Activated CD4-positive, alpha-beta T cell treated with anti-CD3 and anti-CD28 coated beads, Interleukin-2, amount 50 U/mL, for 16 hours (primary cell): ENCODE data around the gene YIF1A.
"Not testable (repeated sequence)": the region's sequence is repeated elsewhere in the genome, so short reads cannot be mapped to it uniquely, and the experiment has no call there.

Experiments used
- DNase-seq: peaks from one replicate; pipeline ENCODE4 v3.0.0-alpha.2; 2020

Gene YIF1A

DNA sequence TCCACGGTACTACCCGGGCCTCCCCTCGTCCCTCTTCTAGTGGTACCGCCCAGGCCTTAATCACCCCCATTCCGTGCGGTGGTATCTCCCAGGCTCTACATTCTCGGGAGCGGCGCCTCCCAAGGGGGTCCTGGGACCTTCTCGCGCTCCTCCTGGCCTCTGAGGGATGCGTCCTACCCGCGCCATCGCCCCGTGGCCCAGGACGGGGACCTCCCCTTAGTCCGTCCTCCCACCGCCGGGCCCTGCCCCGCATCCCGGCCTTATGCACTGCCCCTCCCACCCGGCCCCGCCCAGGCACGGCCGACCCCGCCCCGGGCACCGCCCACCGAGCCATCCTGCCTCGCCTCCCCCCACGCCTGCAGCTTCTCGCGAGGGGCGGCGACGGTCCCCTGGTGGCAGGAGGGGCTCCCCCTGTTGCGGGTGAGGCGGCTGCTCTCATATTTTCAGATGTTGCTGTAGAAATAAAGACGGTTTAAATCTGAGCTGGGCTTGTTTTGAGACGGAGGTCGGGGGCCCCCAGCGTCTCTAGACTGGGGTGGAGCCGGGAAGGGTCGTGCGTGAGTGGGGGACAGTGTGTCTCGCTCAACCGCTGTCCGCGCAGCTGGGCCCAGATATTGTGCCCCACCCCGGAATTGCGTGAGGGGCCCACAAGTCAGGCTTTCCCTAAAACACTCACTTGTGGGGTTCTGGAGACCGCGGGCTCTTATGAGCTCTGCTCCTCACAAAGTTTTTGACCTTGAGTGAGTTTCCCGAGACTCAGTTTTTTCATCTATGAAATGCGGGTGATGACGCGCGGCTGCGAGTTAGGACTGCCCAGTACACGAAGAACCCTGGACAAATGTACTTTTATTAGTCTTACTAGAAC is 21.3 kb downstream of the YIF1A start:
- peak; percentile 88 for DNase-seq

DNA sequence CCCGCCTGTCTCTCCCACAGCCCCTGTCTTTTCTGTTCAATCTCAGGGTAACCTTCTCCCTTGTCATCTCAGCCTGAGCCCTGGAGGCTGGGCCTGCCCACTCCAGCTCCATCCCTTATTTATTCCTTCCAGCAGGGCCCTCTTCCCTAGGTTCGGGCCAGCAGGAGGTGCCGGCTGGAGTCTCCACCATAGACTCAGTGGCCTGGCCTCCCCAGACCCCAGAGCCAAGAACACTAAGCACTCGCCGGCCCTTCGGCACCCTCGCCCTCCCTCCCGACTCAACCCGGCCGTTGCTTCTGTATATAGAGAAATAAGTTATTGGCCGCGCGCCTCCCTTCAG is 21.9 kb downstream of the YIF1A start:
- DNase-seq = no peak

DNA sequence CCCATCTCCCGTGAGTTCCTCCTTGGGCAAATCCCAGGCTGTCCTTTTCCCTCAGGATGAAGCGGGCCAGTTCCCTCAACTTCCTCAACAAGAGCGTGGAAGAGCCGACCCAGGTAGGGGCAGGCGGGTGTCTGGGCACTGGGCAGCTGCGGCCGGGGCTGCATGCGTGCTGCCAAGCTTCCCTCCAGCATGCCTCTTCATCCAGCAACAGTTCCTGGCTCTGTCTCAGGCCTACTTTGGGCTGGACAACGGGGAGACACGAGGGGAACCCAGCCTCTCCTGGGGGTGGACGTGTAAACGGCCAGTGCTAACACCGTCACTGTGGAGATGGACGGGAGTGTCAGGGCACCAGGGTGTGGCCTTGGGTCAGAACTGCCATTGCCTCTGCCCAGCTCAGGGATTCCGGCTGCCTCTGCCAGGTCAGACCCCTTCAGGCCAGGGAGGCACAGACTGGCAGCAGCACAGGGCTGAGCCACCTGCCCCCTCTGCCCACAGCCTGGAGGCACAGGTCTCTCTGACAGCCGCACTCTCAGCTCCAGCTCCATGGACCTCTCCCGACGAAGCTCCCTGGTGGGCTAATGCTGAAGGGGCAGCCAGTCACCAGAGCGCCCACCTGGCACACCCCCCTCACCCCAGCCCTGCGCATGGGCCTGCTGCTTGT is 22.4 kb downstream of the YIF1A start:
- no peak for DNase-seq

DNA sequence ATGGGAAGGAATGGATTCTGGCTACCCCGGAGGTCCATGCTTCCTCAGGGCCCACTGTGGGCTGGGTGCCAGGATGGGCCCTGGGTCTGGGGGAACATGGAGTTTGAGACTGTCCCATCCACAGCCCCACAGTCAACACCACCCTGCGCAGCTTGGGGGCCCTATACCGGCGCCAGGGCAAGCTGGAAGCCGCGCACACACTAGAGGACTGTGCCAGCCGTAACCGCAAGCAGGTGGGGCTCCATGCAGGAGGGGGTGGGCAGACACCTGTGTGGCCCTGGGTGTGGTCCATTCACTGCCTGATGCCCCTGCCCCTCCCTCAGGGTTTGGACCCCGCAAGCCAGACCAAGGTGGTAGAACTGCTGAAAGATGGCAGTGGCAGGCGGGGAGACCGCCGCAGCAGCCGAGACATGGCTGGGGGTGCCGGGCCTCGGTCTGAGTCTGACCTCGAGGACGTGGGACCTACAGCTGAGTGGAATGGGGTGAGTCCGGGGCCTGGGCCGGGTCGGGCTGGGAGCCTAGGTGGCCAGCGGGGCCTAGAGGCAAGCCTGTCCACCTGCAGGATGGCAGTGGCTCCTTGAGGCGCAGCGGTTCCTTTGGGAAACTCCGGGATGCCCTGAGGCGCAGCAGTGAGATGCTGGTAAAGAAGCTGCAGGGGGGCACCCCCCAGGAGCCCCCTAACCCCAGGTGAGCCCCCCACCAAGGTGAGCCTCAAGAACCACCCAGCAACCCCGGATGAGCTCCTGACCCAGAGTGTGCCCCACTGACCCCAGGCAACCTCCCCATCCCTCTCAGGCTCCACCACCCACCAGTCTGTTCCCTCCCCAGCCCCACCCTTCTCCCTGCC is 23.2 kb downstream of the YIF1A start:
- no peak for DNase-seq

DNA sequence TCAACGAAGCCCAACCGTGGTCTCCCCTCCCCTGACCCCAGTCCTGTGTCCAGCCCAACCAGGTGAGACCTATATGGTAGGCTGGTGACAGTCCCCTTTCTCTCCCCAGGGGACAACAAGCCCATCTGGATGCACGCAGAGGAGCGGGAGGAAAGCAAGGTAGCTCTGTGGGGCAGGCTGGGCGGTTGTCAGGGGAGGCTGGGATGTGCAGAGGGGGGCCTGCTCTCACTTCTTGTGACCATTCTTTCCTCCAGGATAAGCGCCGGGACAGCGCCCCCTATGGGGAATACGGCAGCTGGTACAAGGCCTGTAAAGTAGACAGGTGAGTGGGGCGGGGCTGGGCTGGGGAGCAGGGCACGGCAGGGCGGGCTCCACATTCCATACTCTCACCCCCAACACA is 24.0 kb downstream of the YIF1A start:
- peak; percentile 47 for DNase-seq

DNA sequence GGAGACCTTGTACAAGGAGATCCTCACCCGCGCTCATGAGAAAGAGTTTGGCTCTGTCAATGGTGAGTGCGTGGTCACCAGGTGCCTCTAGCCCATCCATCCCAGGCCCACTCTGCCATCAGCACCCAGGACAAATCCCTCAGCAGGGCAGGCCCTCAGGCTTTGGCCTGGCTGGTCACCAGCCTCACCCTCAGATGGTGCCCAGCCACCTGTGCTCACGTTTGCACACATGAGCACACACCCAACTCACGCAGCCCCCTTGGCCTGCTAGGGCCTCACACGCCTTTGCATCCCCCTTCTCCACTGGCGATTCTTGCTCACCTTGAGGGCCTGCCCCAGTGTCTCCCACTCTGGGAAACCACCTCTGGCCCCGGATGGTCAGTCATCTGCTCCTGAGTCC is 24.6 kb downstream of the YIF1A start:
- no peak for DNase-seq

DNA sequence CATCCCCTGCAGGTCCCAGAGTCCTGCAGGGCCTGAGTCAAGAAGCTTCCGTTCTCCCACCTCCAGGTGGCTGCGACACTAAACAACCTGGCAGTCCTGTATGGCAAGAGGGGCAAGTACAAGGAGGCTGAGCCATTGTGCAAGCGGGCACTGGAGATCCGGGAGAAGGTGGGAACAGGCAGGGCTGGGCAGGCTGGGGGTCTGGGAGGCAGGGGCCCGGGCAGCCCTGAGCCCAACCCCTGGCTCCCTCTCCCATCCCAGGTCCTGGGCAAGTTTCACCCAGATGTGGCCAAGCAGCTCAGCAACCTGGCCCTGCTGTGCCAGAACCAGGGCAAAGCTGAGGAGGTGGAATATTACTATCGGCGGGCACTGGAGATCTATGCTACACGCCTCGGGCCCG is 25.2 kb downstream of the YIF1A start:
- no peak for DNase-seq

DNA sequence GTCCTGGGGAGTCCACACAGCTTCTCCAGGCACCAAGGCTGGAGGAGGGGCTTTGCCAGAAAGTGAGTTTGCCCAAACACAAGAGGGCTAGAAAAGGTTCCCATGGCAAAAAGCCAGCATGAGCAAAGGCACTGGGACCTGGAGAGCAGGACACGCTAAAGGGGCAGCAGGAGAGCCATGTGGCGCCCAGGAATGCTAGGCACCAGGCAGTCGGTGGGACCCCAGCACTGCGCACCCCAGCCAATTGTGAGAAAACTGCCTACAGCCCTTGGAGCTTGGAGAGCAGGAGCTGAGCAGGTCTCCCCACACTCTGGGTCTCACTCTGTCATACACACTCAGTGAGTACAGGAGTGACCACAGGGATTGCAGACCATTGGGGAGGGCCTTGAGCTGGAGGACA is 25.7 kb downstream of the YIF1A start:
- DNase-seq = no peak

DNA sequence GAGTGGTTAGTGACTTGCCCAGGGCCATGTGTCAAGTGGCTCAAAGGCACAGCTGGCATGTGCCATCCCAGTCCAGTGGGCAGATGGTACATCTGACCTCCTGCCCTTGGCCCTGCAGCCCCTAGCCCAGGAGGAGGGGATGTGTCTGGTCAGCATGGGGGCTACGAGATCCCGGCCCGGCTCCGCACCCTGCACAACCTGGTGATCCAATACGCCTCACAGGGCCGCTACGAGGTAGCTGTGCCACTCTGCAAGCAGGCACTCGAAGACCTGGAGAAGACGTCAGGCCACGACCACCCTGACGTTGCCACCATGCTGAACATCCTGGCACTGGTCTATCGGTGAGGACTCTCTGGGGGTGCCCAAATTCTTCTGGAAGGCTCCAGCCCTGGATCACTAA is 26.2 kb downstream of the YIF1A start:
- no peak for DNase-seq

DNA sequence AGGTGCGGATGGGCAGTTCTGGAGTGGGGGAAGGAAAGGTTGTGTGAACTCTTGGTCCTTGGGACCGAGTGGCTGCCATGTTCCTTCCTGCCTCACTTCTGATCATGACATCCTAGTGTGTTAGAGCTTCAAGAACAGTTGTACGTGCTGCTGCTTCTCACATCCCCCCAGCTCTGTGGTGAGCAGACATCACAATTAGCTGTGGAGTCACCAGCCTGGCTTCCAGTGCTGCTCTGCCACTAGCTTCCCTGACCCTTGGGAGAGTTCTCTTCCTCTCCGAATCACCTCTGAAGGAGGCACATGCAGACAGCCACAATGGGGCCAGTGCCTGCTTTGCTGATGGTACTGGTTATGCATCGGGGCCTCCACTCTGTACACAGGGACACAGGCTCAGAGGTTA is 26.8 kb downstream of the YIF1A start:
- no peak for DNase-seq

DNA sequence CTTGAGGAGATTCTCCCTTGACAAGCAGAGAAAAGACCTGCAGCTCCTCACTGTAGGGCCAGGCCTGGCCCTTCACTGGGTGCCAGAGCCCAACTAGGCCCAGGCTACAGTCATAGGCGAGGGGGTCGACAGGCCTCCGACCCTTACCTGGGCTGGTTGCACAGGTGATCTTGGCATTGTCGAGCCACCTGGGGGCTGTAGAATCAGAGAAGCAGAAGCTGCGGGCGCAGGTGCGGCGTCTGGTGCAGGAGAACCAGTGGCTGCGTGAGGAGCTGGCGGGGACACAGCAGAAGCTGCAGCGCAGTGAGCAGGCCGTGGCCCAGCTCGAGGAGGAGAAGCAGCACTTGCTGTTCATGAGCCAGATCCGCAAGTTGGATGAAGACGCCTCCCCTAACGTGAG is 27.4 kb downstream of the YIF1A start:
- no peak for DNase-seq

DNA sequence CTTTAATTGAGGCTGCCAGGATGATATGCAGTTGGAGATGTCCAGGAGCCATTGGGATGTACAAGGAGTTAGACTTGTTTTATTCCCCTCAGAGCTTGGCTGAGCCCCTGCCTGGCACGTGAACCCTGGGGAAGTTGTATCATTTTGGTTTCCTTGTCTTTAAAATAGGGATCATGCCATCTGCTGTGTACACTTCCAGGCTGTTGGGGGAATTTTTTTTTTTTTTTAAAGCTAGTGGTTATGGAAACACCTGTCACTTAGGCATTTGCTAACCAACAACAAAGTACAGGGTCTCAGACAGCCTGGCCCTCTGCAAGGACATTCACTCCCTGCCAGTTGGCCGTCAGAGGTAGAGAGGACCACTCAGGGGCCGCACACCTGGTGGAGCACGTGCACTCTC is 29.0 kb downstream of the YIF1A start:
- DNase-seq = no peak

DNA sequence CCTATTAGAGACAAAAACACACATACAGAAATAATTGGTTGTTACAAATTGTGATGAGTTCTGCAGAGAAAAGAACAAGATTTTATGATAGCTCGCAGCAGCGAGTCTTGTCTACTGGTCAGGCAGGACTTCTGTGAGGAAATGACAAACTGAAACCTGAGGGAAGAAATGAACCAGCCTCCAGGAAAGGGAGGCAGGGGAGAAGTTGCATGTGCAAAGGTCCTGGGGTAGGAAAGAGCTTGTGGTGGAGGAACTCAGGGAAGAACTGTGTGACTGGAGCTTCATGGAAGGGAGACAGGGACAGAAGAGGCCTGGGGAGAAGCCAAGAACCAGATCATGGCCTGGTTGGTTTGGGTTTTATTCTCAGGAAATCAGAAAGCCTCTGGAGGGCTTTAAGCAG is 29.7 kb downstream of the YIF1A start:
- no peak for DNase-seq

DNA sequence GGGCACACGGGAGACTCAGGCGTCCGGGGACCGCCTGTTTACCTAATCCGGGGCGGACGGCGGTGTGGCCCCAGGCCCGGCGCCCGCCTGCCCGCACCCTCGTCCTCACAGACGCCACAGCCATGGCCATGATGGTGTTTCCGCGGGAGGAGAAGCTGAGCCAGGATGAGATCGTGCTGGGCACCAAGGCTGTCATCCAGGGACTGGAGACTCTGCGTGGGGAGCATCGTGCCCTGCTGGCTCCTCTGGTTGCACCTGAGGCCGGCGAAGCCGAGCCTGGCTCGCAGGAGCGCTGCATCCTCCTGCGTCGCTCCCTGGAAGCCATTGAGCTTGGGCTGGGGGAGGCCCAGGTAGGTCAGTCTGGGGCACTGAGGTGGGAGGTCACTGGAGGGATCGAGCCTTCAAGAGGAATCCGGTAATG is 30.5 kb downstream of the YIF1A start:
- no peak for DNase-seq

DNA sequence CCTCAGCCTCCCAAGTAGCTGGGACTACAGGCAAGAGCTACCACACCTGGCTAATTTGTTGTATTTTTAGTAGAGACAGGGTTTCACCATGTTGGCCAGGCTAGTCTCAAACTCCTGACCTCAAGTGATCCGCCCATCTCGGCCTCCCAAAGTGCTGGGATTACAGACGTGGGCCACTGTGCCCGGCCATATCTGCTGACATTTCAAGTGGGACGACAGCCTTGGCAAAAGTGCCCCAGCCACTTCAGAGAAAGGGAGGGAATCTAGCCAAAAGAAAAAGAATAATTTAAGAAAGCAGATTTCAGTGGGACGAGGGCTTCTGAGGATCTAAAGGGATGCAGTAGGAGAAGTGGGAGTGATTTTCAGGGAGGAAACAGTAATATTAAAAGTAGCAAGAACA is 35.9 kb downstream of the YIF1A start:
- not testable (repeated sequence) for DNase-seq

DNA sequence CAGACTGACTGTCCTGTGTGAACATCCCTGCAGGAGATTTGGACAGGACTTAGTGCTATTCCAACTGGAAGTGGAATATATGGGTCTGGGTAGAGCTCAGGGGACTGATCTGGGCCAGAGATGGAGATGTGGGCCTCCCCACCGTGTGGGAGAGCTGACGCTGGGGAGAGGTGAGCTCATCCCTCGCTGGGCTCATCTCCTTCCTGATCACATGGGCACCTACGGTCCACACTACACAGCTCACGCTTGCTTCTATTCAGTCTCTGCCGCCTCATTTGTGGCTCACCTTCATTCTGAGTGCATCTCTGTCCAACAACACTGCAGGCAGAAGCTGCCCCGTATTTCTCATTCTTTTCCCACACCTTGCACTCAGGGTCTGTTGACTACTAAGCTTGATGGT is 37.1 kb downstream of the YIF1A start:
- no peak for DNase-seq

DNA sequence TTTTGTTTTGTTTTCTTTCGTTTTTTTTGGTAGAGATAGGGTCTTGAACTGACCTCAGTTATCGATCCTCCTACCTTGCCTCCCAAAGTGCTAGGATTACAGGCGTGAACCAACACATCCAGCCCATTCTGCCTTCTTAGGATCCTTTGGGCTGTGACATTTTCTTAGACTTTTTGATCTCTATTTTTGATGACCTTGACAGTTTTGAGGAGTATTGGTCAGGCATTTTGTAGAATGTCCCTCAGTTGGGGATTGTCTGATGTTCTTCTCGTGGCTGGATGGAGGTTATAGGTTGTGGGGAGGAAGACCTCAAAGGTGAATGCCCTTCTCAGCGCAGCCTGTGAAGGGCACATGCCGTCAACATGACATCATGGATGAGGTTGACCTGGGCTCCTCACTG is 40.0 kb downstream of the YIF1A start:
- DNase-seq = no peak

DNA sequence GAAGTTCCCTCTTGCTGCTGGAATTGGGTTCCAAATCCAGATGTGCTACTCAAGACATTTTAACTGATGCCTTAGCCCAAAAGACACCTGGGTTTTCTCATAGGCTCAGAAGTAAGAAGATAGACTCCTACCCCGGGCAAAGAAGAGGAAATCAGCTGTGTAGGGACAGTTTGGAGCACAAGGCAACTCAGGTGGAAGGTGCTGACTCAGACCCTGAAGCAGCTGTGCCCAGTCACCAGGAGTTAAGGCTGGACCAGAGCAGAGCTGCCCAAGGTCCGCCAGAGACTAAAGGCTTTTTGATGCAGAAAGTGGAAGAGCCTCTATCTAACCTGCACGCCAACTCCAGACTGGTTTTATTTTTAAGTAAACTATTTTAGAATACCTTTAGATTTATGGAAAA is 41.1 kb downstream of the YIF1A start:
- no peak for DNase-seq

DNA sequence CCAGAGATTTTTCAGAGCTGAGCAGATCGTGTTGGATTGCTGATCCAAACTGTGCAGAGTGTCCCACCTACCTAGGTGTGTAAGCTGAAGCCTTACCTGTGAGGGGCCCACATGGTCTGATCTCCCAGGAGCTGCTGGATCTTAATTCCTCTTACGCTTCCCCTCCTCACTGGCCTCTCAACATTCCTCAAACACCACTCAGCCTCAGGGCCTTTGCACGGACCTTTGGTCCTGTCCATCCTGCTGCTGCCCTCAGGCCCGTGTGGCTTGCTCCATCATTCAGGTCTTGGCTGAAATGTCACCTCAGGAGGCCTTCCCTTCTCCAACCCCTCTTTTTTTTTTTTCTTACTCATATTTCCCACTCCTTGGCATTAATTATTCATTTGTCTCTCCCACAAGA is 41.6 kb downstream of the YIF1A start:
- DNase-seq = no peak

DNA sequence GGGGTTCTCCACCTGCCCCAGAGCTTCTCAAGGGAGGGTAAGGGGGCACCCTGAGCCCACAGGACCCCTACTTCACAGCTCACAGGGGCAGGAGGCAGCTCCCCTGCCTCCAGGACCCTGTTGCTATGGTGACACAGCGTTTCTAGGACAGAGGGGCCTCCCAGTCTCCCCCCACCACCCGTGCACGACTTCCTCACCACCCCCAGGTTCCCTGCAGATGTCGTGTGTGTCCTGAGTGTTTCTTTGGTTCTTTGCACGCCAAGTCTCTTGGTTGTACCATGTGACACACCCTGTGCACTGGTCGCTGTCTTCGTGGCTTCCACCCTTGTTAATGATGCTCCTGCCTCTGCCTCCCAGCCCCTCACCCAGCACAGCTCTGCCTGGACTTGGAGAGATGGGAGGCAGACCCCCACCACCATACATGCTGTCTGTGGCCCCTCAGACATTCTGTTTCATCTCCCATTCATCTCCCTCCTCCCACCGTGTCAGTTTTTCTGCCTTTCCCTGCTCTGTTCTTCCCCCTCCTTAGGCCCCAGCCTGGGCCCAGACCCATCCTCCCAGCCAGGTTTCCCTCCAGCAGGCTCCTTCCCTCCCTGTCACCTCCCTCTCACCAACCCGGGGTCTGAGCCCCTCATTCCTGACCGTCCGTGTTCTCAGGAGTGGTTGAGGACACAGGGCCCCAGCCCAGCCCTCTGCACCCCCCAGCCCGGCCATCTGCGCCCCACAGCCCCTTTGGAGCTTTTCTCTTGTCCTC is 45.0 kb downstream of the YIF1A start:
- DNase-seq = no peak

DNA sequence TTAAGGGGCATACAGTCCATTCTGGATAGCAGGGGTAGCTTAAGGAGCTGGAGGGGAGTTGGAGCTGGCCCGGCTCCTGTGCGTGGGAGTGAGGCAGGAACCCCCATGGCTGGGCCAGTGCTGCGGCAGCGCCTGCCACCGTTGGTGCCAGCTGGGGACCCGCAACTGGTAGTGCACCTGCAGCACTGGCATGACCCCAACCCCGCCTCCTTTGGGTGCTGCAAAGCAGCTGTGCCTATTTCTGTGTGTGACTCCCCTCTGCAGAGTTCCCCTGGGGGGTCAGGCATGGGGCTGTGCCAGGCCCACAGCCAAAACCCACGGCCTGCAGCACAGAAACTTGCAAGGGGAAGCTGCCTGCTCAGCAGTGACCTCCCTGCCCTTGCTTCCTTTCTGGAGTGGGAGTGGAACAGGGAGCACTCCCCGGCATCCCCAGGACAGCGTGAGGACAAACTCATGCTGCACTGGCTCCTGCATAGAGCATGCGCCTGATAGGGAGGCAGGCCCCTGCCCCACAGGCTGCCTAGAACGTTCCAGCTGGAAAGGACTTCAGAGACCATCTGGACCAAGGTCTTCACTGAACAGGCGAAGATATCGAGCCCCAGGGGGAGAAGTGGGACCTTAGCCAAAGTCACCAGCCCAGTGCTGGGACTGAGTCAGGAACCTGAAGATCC is 46.7 kb downstream of the YIF1A start:
- DNase-seq = no peak

DNA sequence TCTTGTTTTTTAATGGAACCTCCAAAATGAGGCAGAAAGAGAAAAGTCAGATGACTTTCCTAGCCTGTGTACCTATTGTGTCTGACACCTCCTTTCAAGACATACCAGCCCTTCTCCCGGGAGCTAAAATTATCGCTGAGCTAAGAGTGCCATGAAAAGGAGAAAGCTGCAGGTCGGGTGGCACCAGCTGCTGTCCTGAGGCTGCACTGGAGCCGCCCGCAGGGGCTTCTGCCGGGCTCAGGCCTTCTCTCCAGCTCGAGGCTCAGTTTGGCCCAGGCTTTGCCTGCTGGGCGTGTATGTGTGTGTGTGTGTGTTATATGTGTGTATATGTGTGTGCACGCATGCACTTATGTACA is 48.2 kb downstream of the YIF1A start:
- no peak for DNase-seq
